Sciatic nerve (tissue), 2 donors: ENCODE data around the gene TGFA. TPM values are rescaled to one million over a fixed set of nuclear protein-coding genes. Genes with fewer than 3 reads are reported as not detected.

Experiments used
- ATAC-seq: fragments of 200-7000 bp; cut with Tn5 transposase; one replicate; pipeline ENCODE4 v1.9.1; 2020; ENCODE audit warnings: mild to moderate bottlenecking, moderate library complexity
- DNase-seq: peaks from one replicate; pipeline ENCODE4 v3.0.0-alpha.2; 2020; ENCODE audit warnings: low spot score
- intact Hi-C: fragments of 100-400 bp; cut with DNase I; formaldehyde crosslinking; loops from one replicate; pipeline ENCODE4 v1.14.2; 2022
- total RNA-seq: library from RNA; stranded (reverse); fragmentation: NEBNext Ultra II Directional; extraction: Animal tissue kit (Norgen Biotek cat#: 25700); gene quantifications from one replicate; pipeline ENCODE4 v1.2.1, GENCODE V29; 2021
- donor health status: DM: no; HTN: no; CAD: no.
- donor health status: DM: no; HTN: no; CAD: no.

TGFA gene
- 11.8 TPM for total RNA-seq

DNA sequence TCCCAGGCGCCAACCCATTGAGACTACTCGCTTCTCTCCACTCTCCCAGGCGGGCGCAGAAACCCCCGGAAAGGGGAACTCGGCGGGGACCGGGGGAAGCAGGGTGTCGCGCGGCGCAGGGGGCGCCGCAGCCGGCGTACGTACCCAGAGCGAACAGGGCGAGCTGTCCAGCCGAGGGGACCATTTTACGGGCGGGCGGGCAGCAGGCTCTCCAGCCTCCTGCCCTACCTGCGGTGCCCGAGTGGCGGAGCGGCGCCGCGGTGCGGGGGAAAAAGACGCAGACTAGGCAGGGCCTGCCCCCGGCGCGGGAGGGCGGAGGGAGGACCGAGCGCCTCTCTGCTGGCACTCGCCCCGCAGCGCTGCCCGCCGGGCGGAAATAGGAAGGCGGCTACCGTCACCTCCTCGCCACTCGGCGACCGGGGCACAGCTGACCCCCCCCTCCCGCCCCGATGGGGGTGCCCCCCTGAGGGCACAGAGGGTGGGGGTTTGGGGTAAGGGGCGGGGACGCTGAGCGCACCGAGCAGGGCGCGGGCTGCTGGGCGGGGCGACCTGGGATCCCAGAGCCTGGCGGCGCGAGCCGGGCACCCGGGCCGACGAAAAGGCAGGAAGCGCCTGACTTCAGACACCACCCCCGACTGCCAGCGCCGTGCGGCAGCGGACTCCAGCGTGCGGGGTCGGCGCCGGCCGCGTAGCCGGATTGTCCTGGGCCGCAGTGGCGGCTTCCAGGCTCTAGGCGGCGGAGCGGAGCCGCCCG, at the start of gene TGFA:
TGFA (minus strand) TSS at position 243 of the 754 bp plus-strand sequence; CDS start at position 184, 59 bp downstream.
- intact Hi-C loops = no loop called here
- ATAC-seq (peak; percentile 84), DNase-seq (peak; percentile 77)

DNA sequence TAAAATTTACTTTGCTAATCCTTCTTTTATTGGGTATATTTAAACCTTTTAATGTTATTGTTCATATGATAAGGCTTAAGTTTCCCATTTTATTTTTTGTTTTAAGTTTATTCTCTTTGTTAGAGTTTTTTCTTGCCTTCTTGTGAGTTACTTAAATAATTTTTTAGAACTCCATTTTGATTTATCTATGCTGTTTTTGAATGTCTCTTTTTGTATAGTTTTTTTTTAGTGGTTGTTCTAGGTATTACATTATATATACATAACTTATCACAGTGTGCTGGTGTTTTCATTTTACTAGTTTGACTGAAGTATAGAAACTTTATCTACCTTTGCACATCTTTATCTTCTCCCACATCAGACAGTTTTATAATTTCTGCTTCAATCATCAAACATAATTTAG, 49.4 kb upstream of the TGFA start:
- ATAC-seq (no peak), DNase-seq (no peak)
- intact Hi-C loops = no loop called here

DNA sequence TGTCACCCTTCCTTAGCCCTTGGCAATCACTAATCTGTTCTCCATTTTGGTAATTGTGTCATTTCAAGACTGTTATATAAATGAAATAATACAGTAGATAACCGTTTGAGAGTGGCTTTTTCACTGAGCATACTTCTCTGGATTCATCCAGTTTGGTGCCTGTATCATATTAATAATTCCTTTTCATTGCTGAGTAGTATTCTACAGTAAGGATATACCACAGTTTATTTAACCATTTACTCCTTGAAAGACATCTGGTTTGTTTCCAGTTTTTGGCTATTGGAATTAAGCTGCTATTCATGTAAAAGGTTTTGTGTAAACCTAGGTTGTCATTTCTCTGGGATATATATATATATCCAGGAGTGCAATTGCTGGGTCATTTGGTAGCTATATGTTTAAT, 44.6 kb upstream of the TGFA start:
- ATAC-seq (no peak), DNase-seq (no peak)
- intact Hi-C loops = no loop called here

DNA sequence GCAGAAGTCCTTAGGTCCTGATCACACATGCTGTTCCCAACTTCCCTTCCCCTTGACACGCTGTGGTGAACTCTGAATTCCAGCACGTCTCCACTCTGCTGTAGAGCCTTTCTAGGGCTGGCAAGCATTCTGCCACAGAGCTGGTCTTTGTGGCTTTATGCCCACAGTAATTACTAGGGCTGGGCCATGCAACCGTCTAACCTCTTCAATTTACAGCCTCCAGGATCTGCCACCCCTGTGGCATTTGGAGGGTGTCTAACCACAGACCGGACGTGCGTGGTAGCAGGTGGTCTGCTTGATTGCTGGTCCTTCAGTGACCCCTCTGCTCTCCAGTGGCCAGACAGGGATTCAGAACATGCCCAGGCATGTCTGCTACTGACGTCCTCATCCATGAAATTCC, 43.1 kb upstream of the TGFA start:
- DNase-seq = no peak
- ATAC-seq = no peak
- intact Hi-C loops = no loop called here

DNA sequence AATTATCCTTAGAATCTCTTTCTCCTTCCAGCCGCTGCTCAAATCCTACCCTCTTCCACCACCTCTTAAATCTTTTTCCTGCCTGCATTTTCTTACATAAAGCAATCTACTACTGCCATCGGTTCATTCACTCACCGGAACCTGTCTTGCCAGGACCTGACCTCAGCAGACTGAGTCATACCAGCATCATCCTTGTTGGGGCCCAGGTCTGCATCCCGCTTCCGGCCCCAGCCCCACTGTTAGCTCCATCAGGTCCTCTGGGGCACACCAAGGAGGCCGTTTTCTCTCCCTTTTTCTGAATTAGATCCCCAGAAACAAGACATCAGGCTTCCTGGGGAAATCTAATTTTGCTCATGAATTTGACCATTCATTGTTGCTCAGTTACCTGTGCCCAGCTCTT, 42.7 kb upstream of the TGFA start:
- ATAC-seq (no peak), DNase-seq (no peak)
- intact Hi-C loops = no loop called here

DNA sequence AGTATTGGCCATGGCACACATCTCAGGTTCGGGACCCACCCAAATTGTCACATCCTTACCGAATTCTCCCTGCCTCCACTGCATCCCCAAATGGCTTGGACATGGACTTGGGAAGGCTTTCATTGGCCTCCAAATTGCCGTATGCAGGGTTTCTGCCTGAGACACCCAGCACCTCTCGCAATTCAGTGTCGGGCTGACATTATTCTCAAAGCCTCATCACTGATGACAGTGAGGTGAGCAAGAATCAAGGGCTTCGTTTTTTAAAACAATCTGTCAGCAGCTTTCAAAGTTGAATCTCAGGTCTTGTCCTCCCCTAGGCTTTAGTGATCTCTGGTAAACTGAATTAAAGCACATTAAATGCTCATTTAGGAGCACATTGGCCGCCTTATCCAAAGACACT, 29.5 kb upstream of the TGFA start:
- DNase-seq = no peak
- ATAC-seq = no peak
- intact Hi-C loops = no loop called here

DNA sequence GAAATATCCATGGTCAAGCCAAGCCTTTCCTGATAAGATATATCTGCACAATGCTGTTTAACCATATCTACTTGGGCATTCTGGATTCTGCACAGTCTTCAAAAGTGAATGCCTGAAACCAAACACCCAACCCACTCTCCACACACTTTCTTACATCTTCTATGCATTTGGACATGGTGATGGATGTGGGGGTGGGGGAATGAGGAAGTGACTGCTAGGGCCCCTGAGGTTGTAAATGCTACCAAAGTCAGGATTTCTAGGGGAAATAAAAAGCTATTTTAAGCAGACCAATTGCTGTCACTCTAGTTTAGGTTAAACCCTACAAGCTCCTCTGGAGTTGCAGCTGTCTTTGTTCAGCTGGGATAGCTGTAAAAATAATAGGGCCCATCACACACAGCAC, 26.7 kb upstream of the TGFA start:
- intact Hi-C loops = no loop called here
- ATAC-seq (no peak), DNase-seq (no peak)

DNA sequence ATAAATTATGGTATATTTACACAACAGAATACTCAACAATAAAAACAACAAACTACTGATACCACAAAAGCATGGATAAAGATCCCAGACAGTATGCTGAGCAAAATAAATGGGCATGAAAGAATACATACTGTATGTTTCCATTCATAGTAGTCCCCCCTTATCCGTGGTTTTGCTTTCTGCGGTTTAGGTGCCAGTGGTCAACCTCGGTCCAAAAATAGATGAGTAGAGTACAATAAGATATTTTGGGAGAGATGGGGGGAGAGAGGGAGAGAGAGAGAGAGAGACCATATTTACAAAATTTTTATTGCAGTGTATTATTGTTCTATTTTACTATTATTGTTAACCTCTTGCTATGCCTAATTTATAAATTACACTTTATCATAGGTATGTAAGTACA, 21.0 kb upstream of the TGFA start:
- intact Hi-C loops = no loop called here
- ATAC-seq (no peak), DNase-seq (no peak)

DNA sequence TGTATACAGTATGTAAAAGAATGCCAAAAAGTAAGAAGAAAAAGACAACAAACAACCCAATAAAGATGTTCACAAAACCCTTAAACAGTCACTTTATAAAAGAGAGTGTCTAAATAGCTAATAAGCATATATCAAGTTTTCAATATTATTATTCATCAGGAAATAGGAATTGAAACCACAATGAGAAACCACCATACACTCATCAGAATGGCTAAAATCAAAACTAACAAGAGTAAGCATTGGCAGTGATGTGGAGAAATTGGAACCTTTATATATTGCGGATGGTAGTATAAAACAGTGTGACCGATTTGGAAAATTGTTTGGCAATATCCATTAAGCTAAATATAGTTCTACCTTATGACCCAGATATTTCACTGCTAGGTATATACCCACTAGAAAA, 20.5 kb upstream of the TGFA start:
- DNase-seq (no peak), ATAC-seq (no peak)
- intact Hi-C loops = no loop called here

DNA sequence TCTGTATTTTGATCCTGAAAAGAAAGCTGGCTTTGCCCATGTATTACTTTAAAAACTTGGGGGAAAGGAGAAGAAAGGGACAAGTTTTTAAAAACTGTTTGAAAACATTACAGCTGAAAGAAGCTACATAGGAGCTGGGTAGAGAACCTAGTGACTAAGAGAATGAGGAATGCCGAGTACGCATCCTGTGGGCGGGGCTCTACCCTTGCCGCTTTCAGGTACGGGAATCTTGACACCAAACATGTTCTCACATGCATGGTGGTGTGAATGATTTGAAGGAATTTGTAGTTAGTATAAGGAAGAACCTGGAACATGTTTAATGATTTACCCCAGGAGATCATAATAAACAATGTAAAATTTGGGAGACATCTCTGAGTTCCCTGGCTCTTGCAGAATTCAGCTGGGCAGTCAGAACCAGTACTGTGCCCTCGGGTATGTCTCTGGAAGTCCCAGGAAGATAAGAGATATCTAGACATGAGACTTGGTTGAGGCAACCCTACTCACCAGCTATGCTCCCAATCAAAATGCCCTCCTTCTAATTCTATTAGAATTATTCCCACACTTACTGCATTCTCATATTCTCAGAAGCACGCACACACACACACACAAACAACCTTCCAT, 16.5 kb upstream of the TGFA start:
- intact Hi-C loops = no loop called here
- ATAC-seq (no peak), DNase-seq (no peak)

DNA sequence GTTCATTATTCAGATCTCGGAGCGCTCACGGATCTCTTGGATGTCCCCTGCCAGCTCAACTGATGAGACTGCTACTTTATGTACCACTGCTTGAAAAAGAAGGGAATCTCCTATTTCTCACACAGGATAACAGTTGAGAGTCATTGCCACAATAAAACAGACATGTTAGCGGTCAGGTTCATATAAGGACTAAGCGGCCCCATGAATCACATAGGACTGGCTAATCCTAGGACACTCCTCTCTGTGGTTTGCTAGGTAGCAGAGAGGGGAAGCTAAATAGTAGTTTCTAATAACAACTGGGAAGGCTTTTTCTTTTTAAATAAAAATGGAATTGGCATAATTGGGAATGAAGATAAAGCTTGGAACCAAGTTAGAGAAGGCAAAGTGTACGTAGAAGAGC, 15.9 kb upstream of the TGFA start:
- DNase-seq (no peak), ATAC-seq (no peak)
- intact Hi-C loops = no loop called here

DNA sequence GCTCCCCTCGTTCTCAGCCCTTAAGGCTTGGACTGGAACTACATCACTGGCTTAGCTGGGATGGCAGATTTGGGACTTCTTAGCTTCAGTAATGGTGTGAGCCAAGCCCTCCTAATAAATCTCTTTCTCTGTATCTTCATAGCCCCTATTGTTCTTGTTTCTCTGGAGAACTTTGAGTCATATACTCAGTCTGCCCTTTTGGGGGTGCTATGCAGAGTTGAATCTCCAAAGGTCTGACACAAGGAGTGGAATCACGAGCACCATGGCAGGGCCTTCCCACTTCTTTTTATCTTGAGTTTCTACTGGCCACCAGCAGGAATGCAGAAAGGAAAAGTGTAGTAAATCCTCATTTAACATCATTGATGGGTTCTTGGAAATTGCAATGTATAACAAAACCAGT, 13.3 kb upstream of the TGFA start:
- no peak for DNase-seq
- no peak for ATAC-seq
- intact Hi-C loops = no loop called here

DNA sequence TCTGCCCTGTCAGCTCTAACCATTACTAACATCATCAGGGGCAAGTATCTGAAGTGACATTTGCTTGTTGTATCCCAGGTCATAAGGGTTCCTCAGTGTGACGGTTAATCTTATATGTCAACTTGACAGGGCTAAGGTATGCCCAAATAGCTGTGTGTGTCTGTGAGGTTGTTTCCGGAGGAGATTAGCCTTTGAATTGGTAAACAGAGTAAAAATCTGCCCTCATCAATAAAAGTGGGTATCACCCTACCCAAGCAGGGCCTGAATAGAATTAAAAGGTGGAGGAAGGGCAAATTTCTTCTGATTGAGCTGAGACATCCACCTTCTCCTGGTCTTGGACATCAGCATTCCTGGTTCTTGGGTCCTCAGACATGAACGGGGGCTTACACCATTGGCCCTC, 12.8 kb upstream of the TGFA start:
- DNase-seq (no peak), ATAC-seq (no peak)
- intact Hi-C loops = no loop called here

DNA sequence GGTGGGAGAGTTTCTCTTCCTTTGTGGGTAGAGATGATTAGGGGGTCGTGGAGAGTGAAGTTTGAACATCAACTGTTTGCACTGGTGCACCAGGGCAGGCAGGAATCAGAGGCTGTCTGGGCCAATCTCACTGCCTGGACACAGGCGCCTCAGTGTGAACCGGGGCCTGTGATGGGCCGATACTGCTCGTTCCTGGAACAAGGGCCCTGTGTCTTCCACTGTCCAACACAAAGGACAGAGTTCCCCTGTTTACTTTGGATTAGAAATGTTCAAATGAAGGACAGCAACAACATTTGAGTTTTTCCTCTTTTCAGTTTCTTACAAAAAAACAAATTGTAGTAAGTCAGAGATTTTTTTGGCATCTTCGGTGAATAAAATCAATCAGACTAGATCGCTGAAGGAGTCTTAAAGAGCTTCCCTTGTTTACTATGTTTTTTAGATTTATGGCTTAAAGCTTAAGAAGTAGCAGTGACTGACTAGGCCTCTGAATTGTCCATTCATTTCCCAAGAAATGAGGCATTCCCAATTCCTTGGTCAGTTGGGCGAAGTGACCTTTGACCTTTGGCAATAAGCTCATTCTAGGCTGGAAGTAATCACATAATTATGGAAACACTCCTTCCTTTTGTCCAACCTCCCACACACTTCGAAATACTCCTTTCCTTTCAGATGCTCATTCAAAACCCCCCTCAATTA, 11.6 kb upstream of the TGFA start:
- DNase-seq (no peak), ATAC-seq (peak; percentile 90)
- intact Hi-C loops = no loop called here

DNA sequence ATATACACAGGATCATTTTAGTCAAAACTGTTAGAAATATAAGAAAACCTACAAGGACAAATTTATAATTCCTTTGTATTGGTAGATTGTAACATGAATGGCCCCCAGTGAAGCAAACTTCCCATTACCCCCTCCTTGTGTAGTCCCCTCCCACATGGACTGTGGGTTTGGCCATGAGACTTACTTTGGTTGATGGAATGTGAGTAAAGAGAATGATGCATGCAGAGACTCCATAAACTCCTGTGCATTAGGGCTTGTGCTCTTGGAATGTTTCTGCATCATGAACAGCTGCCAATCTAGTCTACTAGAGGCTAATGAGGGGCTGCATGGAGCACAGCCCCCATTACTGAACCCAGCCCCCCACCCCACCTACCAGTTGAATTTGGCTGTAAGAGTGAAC, 8.3 kb upstream of the TGFA start:
- no peak for DNase-seq
- no peak for ATAC-seq
- intact Hi-C loops = no loop called here

DNA sequence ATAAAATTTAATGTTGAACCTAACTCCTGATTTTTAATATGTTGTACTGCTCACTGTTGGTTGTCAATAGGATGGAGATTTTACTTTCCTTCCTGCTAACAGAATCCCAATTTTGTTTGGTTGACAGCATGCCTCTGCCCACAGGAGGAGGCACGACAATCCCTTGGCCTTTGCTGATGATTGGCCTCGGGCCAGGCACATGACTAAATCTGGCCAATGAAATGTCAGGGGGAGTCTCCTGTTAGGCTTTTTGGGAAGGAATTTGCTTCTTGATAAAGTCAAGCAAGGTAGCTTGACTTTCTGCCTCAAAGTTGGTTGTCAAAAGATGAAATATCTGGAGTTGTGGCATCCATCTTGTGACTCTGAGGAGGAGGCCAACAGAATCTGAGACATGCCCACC, 6.8 kb upstream of the TGFA start:
- ATAC-seq = no peak
- DNase-seq = no peak
- intact Hi-C loops = no loop called here

DNA sequence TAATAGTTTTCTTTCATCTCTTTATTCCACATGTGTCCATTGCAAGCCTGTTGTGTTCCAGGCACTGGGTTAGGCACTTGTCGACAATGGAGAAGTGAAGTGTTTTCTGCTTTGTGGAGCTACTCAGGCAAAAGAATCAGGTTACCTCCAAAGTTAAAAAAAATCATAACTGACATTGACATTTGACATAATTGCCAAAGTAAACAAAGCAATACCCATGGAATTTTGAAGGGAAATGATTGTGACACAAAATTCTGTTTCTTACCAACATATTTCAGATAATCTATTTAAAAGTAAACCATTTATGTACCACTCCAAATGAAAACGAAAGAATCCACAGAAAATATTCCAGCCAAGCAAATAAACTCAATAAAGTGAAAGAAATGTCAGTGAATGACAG, 6.4 kb upstream of the TGFA start:
- no peak for DNase-seq
- intact Hi-C loops = no loop called here
- ATAC-seq = no peak

DNA sequence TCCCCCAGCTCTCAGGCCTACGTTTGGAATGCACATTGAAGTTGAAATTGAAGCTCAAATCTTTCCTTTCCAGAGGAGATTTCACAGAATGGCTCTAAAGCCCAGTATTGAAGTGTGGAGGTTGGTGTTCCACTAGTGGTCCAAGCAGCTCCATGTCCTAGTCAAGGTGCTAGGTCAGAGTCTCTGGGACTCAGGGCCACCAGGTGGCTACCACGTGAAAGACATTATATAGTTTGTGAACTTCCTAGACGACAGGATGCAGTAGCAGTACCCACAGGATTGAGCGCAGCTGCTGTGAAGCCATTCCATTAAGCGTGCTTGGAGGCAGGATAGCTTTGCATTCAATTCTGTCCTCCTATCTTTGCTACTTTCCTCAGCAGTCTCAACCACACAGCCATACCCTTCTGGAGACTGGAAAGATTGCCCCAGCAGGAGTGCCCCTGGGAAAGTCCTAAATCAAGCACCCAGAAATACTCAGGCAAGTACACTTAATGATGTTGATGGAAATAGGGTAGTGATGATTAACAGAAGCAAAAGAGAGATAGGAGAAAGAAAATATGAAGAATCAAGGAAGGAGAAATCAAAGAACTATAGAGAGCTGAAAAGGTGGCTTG, 4.7 kb upstream of the TGFA start:
- ATAC-seq (no peak), DNase-seq (no peak)
- intact Hi-C loops = no loop called here

DNA sequence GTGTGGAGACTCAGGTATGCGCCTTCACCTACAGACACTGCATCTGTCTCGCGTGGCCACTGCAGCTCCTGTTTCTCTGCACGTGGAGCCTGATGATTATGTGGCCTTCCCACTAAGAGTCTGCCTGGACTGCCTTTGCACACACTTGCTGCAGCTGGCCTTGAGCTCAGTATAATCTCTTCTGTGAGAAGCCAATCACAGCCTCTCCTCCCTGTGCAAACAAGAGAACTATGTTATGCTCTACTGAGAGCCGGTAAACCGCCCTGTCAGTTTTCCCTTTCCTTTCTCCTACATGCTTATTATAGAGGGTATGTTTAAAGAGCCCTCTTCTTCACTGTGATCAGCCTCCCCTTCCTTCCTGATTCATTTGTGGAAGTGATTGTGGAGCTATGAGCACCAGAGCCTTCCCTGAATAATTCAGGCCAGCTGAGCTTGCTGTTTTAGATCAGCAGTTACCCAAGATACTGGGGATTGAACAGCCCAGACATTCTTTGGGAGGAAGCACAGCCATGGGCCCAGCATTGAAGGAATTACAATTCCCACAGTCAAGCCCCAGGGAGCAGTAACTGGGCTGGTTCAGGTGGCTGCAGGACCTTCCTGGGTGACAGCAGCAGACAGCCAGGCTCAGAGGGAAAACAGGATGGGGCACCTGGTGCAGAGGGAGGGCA, 3.7 kb upstream of the TGFA start:
- intact Hi-C loops = no loop called here
- ATAC-seq (no peak), DNase-seq (no peak)

DNA sequence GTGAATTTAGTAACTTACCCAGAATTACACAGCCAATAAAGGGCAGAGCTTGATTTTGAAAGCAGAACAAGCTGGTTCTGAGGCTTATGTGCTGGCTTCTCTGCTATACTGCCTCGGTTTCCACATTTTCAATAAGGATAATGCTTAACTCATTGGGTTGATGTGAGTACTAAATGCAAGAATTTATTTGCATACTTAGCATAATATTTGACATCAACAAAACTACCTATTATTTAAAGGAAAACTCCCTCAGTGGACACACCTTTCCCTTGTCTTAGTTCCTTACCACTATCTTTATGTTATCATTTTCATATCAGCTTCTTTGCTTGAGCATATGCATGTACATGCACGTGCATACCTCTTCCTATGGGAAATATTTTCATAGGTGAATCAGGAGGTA, 3.0 kb upstream of the TGFA start:
- intact Hi-C loops = no loop called here
- no peak for DNase-seq
- ATAC-seq = no peak
